H1 (cell line): Measurements from ENCODE around the gene KIF26A. TPM values are rescaled to one million over a fixed set of nuclear protein-coding genes. Genes with fewer than 3 reads are reported as not detected.
A peak's percentile ranks its signal among the peaks of the same experiment; 100 is the strongest.

Experiments used
- CTCF ChIA-PET: fragments of 300-600 bp; sonication (Branson Sonifier 250); formaldehyde crosslinking; loops from one replicate; lab custom pipeline; 2021; ENCODE audit not compliant: partially characterized antibody; lab: Charles Lee
- POLR2A ChIA-PET: fragments of 300-600 bp; sonication (Branson Sonifier 250); formaldehyde crosslinking; loops from one replicate; lab custom pipeline; 2021; ENCODE audit warnings: inconsistent platforms; ENCODE audit not compliant: partially characterized antibody; lab: Charles Lee
- DNase-seq, 2 experiments: peaks; one replicate each; pipeline versions ENCODE4 v3.0.0 to v3.0.0-alpha.2; 2010 to 2022; ENCODE audit warnings: low spot score in 2 of 2, low read depth in 1 of 2, mixed read lengths in 1 of 2
- FAIRE-seq: peaks from 2 replicates; lab custom pipeline; 2011; peaks lifted over from hg19 to GRCh38; lab: Jason Lieb, UNC
- H2AFZ ChIP-seq: 2 replicates; pipeline ENCODE4 v1.8.1; 2012; ENCODE audit warnings: low read length, inconsistent platforms
- H2AK5ac ChIP-seq: 2 replicates; pipeline ENCODE4 v1.6.1; 2013; ENCODE audit warnings: low read depth, low read length
- H2BK120ac ChIP-seq: replicated peaks from 2 replicates; pipeline ENCODE3; 2013; ENCODE audit warnings: low read depth, low read length, inconsistent platforms
- H2BK12ac ChIP-seq: 2 replicates; pipeline ENCODE4 v1.6.1; 2013; ENCODE audit warnings: low read depth, low read length
- H2BK15ac ChIP-seq: 2 replicates; pipeline ENCODE4 v1.6.1; 2013; ENCODE audit warnings: low read length
- H2BK20ac ChIP-seq: 2 replicates; pipeline ENCODE4 v1.6.1; 2013; ENCODE audit warnings: low read length
- H2BK5ac ChIP-seq: 2 replicates; pipeline ENCODE4 v1.6.1; 2013; ENCODE audit warnings: low read depth, low read length
- H3K14ac ChIP-seq: 2 replicates; pipeline ENCODE4 v1.6.1; 2013; ENCODE audit warnings: inconsistent platforms; ENCODE audit not compliant: insufficient read length
- H3K18ac ChIP-seq: 2 replicates; pipeline ENCODE4 v1.6.1; 2013; ENCODE audit warnings: low read length; ENCODE audit errors: extremely low read depth
- H3K23ac ChIP-seq: 2 replicates; pipeline ENCODE4 v1.6.1; 2013; ENCODE audit warnings: inconsistent platforms; ENCODE audit not compliant: insufficient read length
- H3K23me2 ChIP-seq: 2 replicates; pipeline ENCODE4 v1.6.1; 2013; ENCODE audit warnings: low read depth, low read length
- H3K27ac ChIP-seq: 2 replicates; pipeline ENCODE4 v1.6.1; 2011; ENCODE audit warnings: low read depth, low read length, inconsistent platforms
- H3K27me3 ChIP-seq, 4 experiments: replicated peaks in 1 of 4; 1 replicate in 1 of 4; 2 replicates in 3 of 4; pipeline versions ENCODE4 v1.6.1 to v1.8.1; 2011 to 2013; ENCODE audit warnings: low read length in 3 of 4, mild to moderate bottlenecking in 3 of 4, inconsistent platforms in 2 of 4, mixed read lengths in 2 of 4, moderate library complexity in 1 of 4; ENCODE audit not compliant: control insufficient read depth in 3 of 4, insufficient read depth in 3 of 4; ENCODE audit errors: extremely low read depth in 1 of 4
- H3K36me3 ChIP-seq, 4 experiments: 2 replicates each; pipeline versions ENCODE4 v1.6.1 to v1.8.1; 2011 to 2013; ENCODE audit warnings: mild to moderate bottlenecking in 4 of 4, low read length in 3 of 4, moderate library complexity in 2 of 4, control low read depth in 1 of 4, inconsistent platforms in 1 of 4; ENCODE audit not compliant: insufficient read depth in 4 of 4, control insufficient read depth in 2 of 4
- H3K4ac ChIP-seq: replicated peaks from 2 replicates; pipeline ENCODE3; 2013; ENCODE audit warnings: low read length, low read depth, mixed read lengths, inconsistent platforms; ENCODE audit not compliant: insufficient read length
- H3K4me1 ChIP-seq, 4 experiments: replicated peaks in 1 of 4; 1 replicate in 1 of 4; 2 replicates in 3 of 4; pipeline versions ENCODE4 v1.6.1 to v1.8.1; 2011 to 2013; ENCODE audit warnings: low read length in 3 of 4, inconsistent platforms in 2 of 4, mixed read lengths in 1 of 4; ENCODE audit not compliant: insufficient read depth in 4 of 4, control insufficient read depth in 3 of 4
- H3K4me2 ChIP-seq, 2 experiments: 2 replicates each; pipeline versions ENCODE4 v1.6.1 to v1.8.1; 2011 to 2013; ENCODE audit warnings: low read depth in 2 of 2, low read length in 2 of 2, control low read depth in 1 of 2, inconsistent platforms in 1 of 2, mild to moderate bottlenecking in 1 of 2; ENCODE audit not compliant: insufficient read depth in 1 of 2
- H3K4me3 ChIP-seq, 4 experiments: fragments of 200-600, 300-600 bp in 1 of 4; sonication (generic), shearing (Covaris generic), sonication (Bioruptor Twin) in 1 of 4; 2 replicates each; pipeline versions ENCODE4 v1.5.1 to v1.8.1; 2011 to 2016; ENCODE audit warnings: low read length in 4 of 4, low read depth in 3 of 4, control low read depth in 2 of 4, inconsistent platforms in 2 of 4, mild to moderate bottlenecking in 2 of 4, mixed read lengths in 1 of 4, moderate library complexity in 1 of 4; ENCODE audit not compliant: insufficient read depth in 2 of 4; ENCODE audit errors: extremely low read depth in 1 of 4
- H3K56ac ChIP-seq: replicated peaks from 2 replicates; pipeline ENCODE3; 2013; ENCODE audit warnings: low read depth, mild to moderate bottlenecking, mixed read lengths, low read length, inconsistent platforms; ENCODE audit not compliant: insufficient read length
- H3K79me1 ChIP-seq: 2 replicates; pipeline ENCODE4 v1.6.1; 2013; ENCODE audit warnings: low read depth, low read length, control low read depth
- H3K79me2 ChIP-seq, 2 experiments: 2 replicates each; pipeline versions ENCODE4 v1.6.1 to v1.8.1; 2012 to 2013; ENCODE audit warnings: low read length in 2 of 2, mild to moderate bottlenecking in 2 of 2, inconsistent platforms in 1 of 2; ENCODE audit not compliant: insufficient read depth in 2 of 2, control insufficient read depth in 1 of 2
- H3K9ac ChIP-seq, 4 experiments: replicated peaks in 1 of 4; 1 replicate in 1 of 4; 2 replicates in 3 of 4; pipeline versions ENCODE4 v1.6.1 to v1.8.1; 2011 to 2013; ENCODE audit warnings: low read depth in 3 of 4, low read length in 3 of 4, control low read depth in 2 of 4, mild to moderate bottlenecking in 2 of 4, moderate library complexity in 2 of 4, inconsistent platforms in 1 of 4; ENCODE audit errors: extremely low read depth in 1 of 4
- H3K9me3 ChIP-seq, 2 experiments: 2 replicates each; pipeline versions ENCODE4 v1.6.1 to v1.8.1; 2012 to 2013; ENCODE audit warnings: mild to moderate bottlenecking in 2 of 2, moderate library complexity in 2 of 2, control low read depth in 1 of 2, inconsistent platforms in 1 of 2, low read depth in 1 of 2, low read length in 1 of 2, mixed read lengths in 1 of 2; ENCODE audit not compliant: insufficient read depth in 2 of 2
- H4K20me1 ChIP-seq, 2 experiments: replicated peaks in 1 of 2; 2 replicates each; pipeline versions ENCODE3 to v1.8.1; 2011 to 2013; ENCODE audit warnings: inconsistent platforms in 2 of 2, low read length in 2 of 2, mild to moderate bottlenecking in 1 of 2; ENCODE audit not compliant: insufficient read depth in 2 of 2, control insufficient read depth in 1 of 2
- H4K5ac ChIP-seq: 2 replicates; pipeline ENCODE4 v1.6.1; 2013; ENCODE audit warnings: low read length, low read depth, mixed read lengths, inconsistent platforms; ENCODE audit not compliant: insufficient read length
- H4K8ac ChIP-seq: 2 replicates; pipeline ENCODE4 v1.8.0; 2013; ENCODE audit warnings: mild to moderate bottlenecking, moderate library complexity, low read length, inconsistent platforms; ENCODE audit not compliant: insufficient read depth; ENCODE audit errors: extremely low read depth
- H4K91ac ChIP-seq: replicated peaks from 2 replicates; pipeline ENCODE3; 2013; ENCODE audit warnings: low read length, mixed read lengths, inconsistent platforms; ENCODE audit not compliant: insufficient read length
- BCL11A ChIP-seq, 2 experiments: IDR thresholded peaks; one replicate each; pipeline ENCODE4 v1.6.1; 2011; ENCODE audit warnings: low read depth in 2 of 2, low read length in 2 of 2, mild to moderate bottlenecking in 2 of 2
- EP300 ChIP-seq, 2 experiments: IDR thresholded peaks; 1 replicate in 1 of 2; 2 replicates in 1 of 2; pipeline ENCODE4 v1.6.1; 2011 to 2012; ENCODE audit warnings: low read depth in 2 of 2, low read length in 2 of 2, mild to moderate bottlenecking in 2 of 2, borderline replicate concordance in 1 of 2, inconsistent platforms in 1 of 2, moderate library complexity in 1 of 2
- JUN ChIP-seq: IDR thresholded peaks from 2 replicates; pipeline ENCODE4 v1.6.1; 2011; ENCODE audit warnings: low read depth, mild to moderate bottlenecking, improper control_type of control experiment, low read length
- JUND ChIP-seq: IDR thresholded peaks from 2 replicates; pipeline ENCODE4 v1.6.1; 2011; ENCODE audit warnings: mild to moderate bottlenecking, improper control_type of control experiment, low read length
- POLR2A ChIP-seq, 2 experiments: IDR thresholded peaks; 1 replicate in 1 of 2; 2 replicates in 1 of 2; pipeline ENCODE4 v1.6.1; 2011; ENCODE audit warnings: low read depth in 2 of 2, low read length in 2 of 2, mild to moderate bottlenecking in 2 of 2; ENCODE audit errors: control extremely low read depth in 1 of 2
- POLR2AphosphoS5 ChIP-seq: IDR thresholded peaks from 2 replicates; pipeline ENCODE4 v1.6.1; 2011; ENCODE audit warnings: low read depth, low read length
- TCF12 ChIP-seq: IDR thresholded peaks from 2 replicates; pipeline ENCODE4 v1.6.1; 2011; ENCODE audit warnings: low read depth, mild to moderate bottlenecking, low read length
- WGBS, 2 experiments: shearing (Covaris generic) in 1 of 2; methylation state at CpG; one replicate each; pipeline versions ENCODE4 v1.1.6 to v1.1.7; 2013 to 2015; ENCODE audit warnings: low lambda C conversion rate in 2 of 2, mixed read lengths in 2 of 2, inconsistent platforms in 1 of 2, low coverage in 1 of 2, missing lambda C conversion rate in 1 of 2; ENCODE audit not compliant: insufficient replicate concordance in 2 of 2, insufficient coverage in 1 of 2, insufficient read length in 1 of 2; ENCODE audit errors: extremely low coverage in 1 of 2, missing lambda C conversion rate in 1 of 2; 5-methylcytosine and 5-hydroxymethylcytosine counted together
- polyA plus RNA-seq, 7 experiments: library from polyadenylated mRNA; depleted of rRNA in 3 of 7; stranded (reverse) in 5 of 7; unstranded in 2 of 7; fragments of >200 nt in 5 of 7; fragments of 200-250 nt in 2 of 7; gene quantifications; 1 replicate in 5 of 7; 2 replicates in 1 of 7; 4 replicates in 1 of 7; pipeline versions ENCODE4 v1.2.1 to v1.2.3, GENCODE V29; 2011 to 2013; ENCODE audit warnings: missing spikeins in 2 of 7, mixed read lengths in 2 of 7
- total RNA-seq: library from RNA; stranded (reverse); fragmentation: NEBNext Ultra II Directional; extraction: Animal tissue kit (Norgen Biotek cat#: 25700); gene quantifications from 2 replicates; pipeline ENCODE4 v1.2.1, GENCODE V29; 2021
- TF ChIP-seq, protein P1 (sequence below), 3 experiments: IDR thresholded peaks; 1 replicate in 2 of 3; 2 replicates in 1 of 3; pipeline versions ENCODE4 v1.5.1 to v1.6.1; 2011; ENCODE audit warnings: low read length in 3 of 3, mild to moderate bottlenecking in 3 of 3, inconsistent platforms in 2 of 3, low read depth in 1 of 3, moderate library complexity in 1 of 3; ENCODE audit not compliant: insufficient read depth in 1 of 3; ENCODE audit errors: control extremely low read depth in 1 of 3

Gene KIF26A
- total and polyA plus RNA-seq, 2 of the 8 experiments (the other 6 are each of a cell fraction or from before 2014, with no cell fraction given): 11.5 to 41.6 TPM

DNA sequence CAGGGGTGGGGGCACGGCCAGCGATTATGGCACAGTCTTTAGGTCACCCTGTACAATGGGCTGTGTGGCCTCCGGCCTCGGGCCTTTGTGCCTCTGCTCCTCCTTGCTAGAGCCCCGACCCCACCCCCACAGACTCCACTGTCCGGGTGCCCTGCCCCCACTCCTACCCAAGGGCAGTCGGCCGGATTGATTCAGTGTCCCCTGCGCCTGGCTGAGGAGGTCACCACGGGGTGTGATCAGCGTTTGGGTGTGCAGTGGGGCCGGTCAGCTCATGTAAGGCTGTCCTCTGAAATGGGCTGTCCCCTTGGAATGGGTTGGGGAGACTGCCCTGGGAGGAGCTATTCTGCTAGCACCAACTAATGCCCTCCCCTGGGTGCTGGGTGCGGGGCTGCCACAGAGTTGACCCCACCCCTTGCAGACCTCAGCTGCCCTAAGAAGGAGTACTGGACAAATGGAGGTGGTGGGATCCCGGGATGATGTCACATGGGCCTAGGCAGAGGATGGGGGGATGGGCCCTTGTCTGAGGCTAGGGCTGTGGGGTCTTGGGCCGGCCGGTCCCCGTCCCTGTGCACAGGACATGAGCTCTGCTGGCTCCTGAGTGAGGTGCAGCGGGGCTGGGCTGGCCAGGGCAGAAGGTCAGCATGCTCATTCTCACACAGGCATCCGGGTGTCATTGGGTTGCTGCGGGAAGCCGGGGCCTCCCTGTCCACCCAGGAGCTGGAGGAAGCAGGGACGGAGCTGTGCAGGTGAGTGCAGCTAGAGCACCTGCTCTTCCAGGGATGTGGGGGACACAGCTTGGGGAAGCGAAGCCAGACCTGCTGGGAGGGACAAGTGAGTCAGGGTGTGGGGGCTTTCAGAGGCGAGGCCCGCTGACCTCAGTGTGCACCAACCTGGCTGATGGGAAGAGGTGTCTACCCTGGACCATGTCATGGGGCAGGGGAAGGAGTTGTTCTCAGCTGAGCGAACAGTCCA, 29.5 kb upstream of the KIF26A start:
- H3K4me3 ChIP-seq: no peak overlapping the region
- no peak overlapping the region for H3K4ac ChIP-seq
- H3K14ac ChIP-seq: no peak overlapping the region

More for the DNA sequence above, 29.5 kb upstream of the KIF26A start:
- Histone ChIP-seq H3K23ac (no peak overlapping the region), H3K18ac (peak overlapping the region; percentile 19; the same call in 1 of the 2 replicates), H3K9ac (no peak overlapping the region; a peak in 1 of 7 replicates), H2BK5ac (no peak overlapping the region), H2BK15ac (no peak overlapping the region), H3K9me3 (no peaks in the 10 kb centered on the region), H3K27me3 (no peaks in the 10 kb centered on the region), H3K36me3 (no peaks in the 10 kb centered on the region), H2BK12ac (peak overlapping the region; percentile 50; the same call in 1 of the 2 replicates), H2AK5ac (no peak overlapping the region; the same call in 1 of the 2 replicates), H4K20me1 (peaks cover 0 to 4% of the 10 kb centered on the region in 2 experiments), H2AFZ (no peak overlapping the region), H3K79me2 (no peaks in the 10 kb centered on the region), H2BK120ac (no peak overlapping the region), H3K23me2 (no peaks in the 10 kb centered on the region), H4K8ac (peak overlapping the region; percentile 51; the same call in 1 of the 2 replicates), H3K4me1 (peaks cover 0 to 14% (median 1%) of the 10 kb centered on the region in 4 experiments; a peak in 5 of 7 replicates), H4K91ac (no peak overlapping the region), H3K27ac (no peak overlapping the region), H3K79me1 (no peaks in the 10 kb centered on the region), H4K5ac (no peak overlapping the region), H3K56ac (no peak overlapping the region), H2BK20ac (no peak overlapping the region), H3K4me2 (no peak overlapping the region)
- TF ChIP-seq, protein P1, sequence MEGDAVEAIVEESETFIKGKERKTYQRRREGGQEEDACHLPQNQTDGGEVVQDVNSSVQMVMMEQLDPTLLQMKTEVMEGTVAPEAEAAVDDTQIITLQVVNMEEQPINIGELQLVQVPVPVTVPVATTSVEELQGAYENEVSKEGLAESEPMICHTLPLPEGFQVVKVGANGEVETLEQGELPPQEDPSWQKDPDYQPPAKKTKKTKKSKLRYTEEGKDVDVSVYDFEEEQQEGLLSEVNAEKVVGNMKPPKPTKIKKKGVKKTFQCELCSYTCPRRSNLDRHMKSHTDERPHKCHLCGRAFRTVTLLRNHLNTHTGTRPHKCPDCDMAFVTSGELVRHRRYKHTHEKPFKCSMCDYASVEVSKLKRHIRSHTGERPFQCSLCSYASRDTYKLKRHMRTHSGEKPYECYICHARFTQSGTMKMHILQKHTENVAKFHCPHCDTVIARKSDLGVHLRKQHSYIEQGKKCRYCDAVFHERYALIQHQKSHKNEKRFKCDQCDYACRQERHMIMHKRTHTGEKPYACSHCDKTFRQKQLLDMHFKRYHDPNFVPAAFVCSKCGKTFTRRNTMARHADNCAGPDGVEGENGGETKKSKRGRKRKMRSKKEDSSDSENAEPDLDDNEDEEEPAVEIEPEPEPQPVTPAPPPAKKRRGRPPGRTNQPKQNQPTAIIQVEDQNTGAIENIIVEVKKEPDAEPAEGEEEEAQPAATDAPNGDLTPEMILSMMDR (IDR thresholded peaks at IDR 0.05; ENCODE audit: control extremely low read depth in 1 of 3, insufficient read depth in 1 of 3, low read depth in 1 of 3, low read length in 3 of 3): no peak
- TF ChIP-seq JUND: no peak
- no peak for TF ChIP-seq TCF12
- TF ChIP-seq EP300 (IDR thresholded peaks at IDR 0.05; ENCODE audit: borderline replicate concordance in 1 of 2, low read depth in 2 of 2, low read length in 2 of 2): no peak
- TF ChIP-seq POLR2A (IDR thresholded peaks at IDR 0.05; ENCODE audit: control extremely low read depth in 1 of 2, low read depth in 2 of 2, low read length in 2 of 2): no peak
- no peak for TF ChIP-seq JUN
- TF ChIP-seq POLR2AphosphoS5: no peak
- TF ChIP-seq BCL11A (IDR thresholded peaks at IDR 0.05; ENCODE audit: low read depth in 2 of 2, low read length in 2 of 2): no peak
- POLR2A ChIA-PET: interaction anchor here (0.6 kb wide), 1 partner anchor 291 kb away, joined by 3 read pairs; no protein-coding TSS in a partner anchor
- CTCF ChIA-PET: interaction anchor here (0.8 to 2.2 kb wide), 10 partner anchors 12 to 457 kb away, joined by 3 to 13 read pairs (median 4); no protein-coding TSS in a partner anchor
- FAIRE-seq (no peak), DNase-seq (peak in 1 of 2 experiments; percentile 46)
- 77% methylated on average over 21 of the region's 26 CpGs; no CpG with 5 or more reads in 1 of the 2 experiments for WGBS, 2 experiments
